Measurements from ENCODE around the gene PPP4R3B.
"Not testable (repeated sequence)": the region's sequence is repeated elsewhere in the genome, so short reads cannot be mapped to it uniquely, and the experiment has no call there.

Gene PPP4R3B

DNA sequence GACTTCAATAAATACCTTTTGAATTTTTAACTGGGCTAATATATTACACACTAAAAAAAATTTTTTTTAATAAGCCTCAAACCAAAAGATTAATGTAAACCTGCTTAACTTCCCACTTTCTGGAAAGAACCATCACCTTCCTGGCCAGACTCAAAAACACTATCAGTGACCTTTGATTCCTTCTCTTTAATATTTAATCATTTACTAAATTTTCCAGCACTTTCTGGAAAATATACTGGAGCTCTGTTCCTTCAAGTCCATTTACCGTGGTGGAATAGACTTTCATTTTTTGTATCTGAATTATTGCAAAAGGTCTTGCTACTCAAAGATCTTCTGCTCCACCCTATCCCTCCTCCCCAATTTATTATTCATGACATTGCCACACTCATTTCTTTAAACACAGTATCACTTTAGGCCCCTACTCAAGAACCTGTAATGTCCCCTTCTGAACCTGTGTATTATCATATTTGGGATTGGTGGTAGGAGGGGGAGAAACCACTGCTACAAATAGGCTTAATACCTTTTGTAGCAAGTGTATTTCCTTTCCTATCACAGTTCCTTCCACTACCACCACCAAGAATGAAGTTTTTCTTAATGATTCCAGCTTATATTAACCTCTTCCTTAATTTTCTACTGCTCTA is 7.4 kb downstream of the PPP4R3B start:
- in situ Hi-C loops (cut with MboI; ENCODE audit: low sequenced_read_pairs), result no loop called here

DNA sequence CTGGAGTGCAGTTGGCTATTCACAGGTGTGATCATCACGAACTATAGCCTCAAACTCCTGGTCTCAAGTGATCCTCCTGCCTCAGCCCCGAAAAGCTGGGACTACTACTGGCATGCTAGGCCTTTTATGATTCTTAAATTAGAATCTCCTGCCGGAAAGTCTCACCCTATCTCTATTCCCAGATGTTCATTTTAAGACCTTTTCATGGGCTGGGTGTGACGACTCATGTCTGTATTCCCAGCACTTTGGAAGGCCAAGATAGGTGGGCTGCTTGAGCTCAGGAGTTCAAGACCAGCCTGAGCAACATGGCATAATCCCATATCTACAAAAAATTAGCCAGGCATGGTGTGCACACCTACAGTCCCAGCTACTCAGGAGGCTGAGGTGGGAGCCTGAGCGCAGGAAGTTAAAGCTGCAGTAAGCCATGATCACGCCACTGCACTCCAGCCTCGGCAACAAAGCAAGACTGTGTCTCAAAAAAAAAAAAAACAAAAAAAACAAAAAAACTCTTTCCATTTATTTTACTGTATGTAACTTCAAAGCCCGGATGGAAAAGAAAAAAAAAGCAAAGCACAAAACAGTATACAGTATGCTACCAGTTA is 8.1 kb downstream of the PPP4R3B start:
- Histone ChIP-seq H3K9me3 (no peaks in the 10 kb centered on the region), H3K4me3 (no peak overlapping the region), H3K27me3 (ENCODE audit: low read depth) (no peaks in the 10 kb centered on the region), H3K36me3 (replicated peaks) (peaks cover 16% of the 10 kb centered on the region), H3K4me1 (no peaks in the 10 kb centered on the region)
- in situ Hi-C loops (cut with MboI; ENCODE audit: low sequenced_read_pairs), result no loop called here
- DNase-seq (ENCODE audit: low spot score in 2 of 2), result no peak

More for the DNA sequence above, 7.4 kb downstream of the PPP4R3B start:
- no peaks in the 10 kb centered on the region; the same call in 1 of the 2 replicates for H3K4me1 ChIP-seq
- no peak overlapping the region for H3K4me3 ChIP-seq
- no peak for DNase-seq (ENCODE audit: low spot score in 2 of 2)
- peaks cover 24% of the 10 kb centered on the region for H3K36me3 ChIP-seq (replicated peaks)
- H3K27me3 ChIP-seq (ENCODE audit: low read depth), result no peaks in the 10 kb centered on the region
- H3K9me3 ChIP-seq, result no peaks in the 10 kb centered on the region

DNA sequence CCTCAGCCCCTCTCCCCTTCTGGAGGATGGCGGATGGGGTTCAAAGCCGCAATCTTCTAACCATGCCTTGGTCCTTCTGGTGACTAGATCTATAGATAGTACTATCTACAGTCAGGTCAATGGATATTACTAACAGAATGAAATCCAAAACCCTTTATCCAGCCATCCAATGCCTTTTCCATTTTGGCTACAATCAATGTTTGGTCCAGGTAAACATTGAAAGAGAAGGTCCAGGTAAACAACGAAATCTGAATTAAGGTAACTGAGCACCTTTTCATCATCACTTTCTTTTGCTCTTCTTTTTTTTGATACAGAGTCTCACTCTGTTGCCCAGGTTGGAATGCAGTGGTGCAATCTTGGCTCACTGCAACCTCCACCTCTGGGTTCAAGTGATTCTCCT is 9.7 kb downstream of the PPP4R3B start:
- no peaks in the 10 kb centered on the region for H3K9me3 ChIP-seq
- H3K4me3 ChIP-seq, result no peak overlapping the region
- in situ Hi-C loops (cut with MboI; ENCODE audit: low sequenced_read_pairs), result no loop called here
- peaks cover 4% of the 10 kb centered on the region for H3K36me3 ChIP-seq (replicated peaks)
- DNase-seq (ENCODE audit: low spot score in 2 of 2), result no peak
- no peaks in the 10 kb centered on the region for H3K27me3 ChIP-seq (ENCODE audit: low read depth)
- H3K4me1 ChIP-seq, result no peaks in the 10 kb centered on the region

DNA sequence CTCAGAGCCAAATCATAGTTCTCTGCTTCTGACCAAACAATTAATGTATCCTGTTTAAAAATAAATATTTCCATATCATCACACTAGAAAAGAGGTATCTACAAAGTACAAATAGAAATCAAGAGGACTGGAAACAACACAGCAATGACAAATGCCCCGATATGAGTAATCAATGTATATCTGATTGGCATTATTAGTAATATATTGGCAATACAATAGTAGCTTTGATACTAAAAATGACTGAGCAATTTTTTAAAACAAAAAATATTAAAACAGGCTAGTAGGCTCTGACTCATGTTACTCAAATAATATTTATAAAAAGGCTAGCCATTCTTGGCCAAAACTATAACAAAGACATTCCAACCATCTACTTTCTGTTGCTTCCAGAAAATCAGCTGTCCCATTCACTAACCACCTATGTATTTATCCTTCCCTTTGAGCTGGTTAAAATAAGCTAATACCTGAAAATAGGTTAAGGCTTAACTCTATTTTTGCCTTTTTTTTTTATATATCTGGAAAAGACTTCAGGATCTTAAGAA is 13.3 kb downstream of the PPP4R3B start:
- no peak for DNase-seq (ENCODE audit: low spot score in 2 of 2)
- H3K4me3 ChIP-seq, result no peak overlapping the region
- H3K27me3 ChIP-seq (ENCODE audit: low read depth), result no peaks in the 10 kb centered on the region
- H3K36me3 ChIP-seq (replicated peaks), result peaks cover 6% of the 10 kb centered on the region
- no peaks in the 10 kb centered on the region for H3K9me3 ChIP-seq
- H3K4me1 ChIP-seq, result no peaks in the 10 kb centered on the region
- in situ Hi-C loops (cut with MboI; ENCODE audit: low sequenced_read_pairs), result no loop called here

DNA sequence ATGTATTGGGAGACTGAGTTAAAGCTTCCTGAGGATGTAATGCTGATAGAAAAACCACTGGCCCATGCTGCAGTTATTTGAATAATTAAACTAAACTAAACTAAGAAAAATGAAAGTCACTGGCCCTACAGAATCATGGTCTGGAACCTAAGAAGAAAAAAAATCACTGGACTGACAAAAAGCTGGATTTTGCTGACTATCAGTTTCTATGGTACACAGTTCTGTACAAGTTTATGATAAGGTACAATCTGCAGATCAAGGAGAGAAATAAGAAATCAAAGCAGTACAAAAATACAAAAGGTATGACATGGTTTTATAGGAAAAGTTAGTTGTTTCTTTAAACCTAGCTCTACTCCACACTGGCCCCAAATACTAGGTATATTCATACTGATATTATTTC is 15.6 kb downstream of the PPP4R3B start:
- H3K36me3 ChIP-seq (replicated peaks), result peaks cover 22% of the 10 kb centered on the region
- no peaks in the 10 kb centered on the region for H3K9me3 ChIP-seq
- DNase-seq (ENCODE audit: low spot score in 2 of 2), result no peak
- in situ Hi-C loops (cut with MboI; ENCODE audit: low sequenced_read_pairs), result no loop called here
- no peaks in the 10 kb centered on the region for H3K27me3 ChIP-seq (ENCODE audit: low read depth)
- H3K4me3 ChIP-seq, result no peak overlapping the region
- no peaks in the 10 kb centered on the region for H3K4me1 ChIP-seq

DNA sequence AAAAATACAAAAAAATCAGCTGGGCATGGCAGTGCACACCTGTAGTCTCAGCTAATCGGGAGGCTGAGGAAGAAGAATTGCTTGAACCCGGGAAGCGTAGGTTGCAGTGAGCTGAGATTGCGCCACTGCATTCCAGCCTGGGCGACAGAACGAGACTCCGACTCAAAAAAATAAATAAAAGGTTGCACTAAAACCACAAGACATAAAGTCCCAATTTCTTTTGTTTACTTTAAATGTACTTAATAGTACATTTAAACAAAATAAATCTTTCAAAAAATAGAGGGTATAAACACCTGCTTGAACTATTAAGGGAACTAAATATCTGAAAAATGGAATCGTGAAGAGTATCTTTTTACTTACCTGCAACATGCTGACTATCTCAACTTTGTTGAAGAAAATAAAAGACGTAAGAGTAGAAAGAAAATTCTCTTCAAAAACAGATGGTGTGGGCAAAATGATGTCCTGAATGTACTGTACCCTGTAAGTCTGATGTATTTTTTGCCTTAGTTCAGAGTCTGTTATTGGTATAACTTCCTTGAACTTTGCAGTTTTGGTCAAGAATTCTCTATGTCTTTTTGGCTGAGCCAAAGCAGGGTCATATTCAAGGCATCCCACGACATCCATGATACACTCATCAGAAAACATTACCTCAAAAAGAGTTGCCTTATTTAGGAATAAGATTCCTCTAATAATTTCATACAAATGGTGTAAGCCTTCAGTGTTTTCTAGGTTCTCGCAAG is 19.2 kb downstream of the PPP4R3B start:
- no peak for DNase-seq (ENCODE audit: low spot score in 2 of 2)
- Histone ChIP-seq H3K9me3 (no peaks in the 10 kb centered on the region), H3K27me3 (ENCODE audit: low read depth) (no peaks in the 10 kb centered on the region), H3K36me3 (replicated peaks) (peaks cover 29% of the 10 kb centered on the region), H3K4me1 (no peaks in the 10 kb centered on the region), H3K4me3 (no peak overlapping the region)
- in situ Hi-C loops (cut with MboI; ENCODE audit: low sequenced_read_pairs), result no loop called here

DNA sequence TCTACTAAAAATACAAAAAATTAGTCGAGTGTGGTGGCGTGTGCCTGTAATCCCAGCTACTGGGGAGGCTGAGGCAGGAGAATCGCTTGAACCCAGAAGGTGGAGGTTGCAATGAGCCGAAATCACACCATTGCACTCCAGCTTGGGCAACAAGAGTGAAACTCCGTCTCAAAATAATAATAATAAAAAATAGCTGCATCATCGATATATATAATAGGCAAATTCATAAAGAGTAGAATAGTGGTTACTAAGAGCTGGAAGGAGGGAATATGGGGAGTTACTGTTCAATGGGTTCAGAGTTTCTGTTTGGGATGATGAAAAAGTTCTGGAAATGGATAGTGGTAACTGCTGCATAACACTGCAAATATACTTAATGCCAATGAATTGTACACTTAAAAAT is 20.6 kb downstream of the PPP4R3B start:
- in situ Hi-C loops (cut with MboI; ENCODE audit: low sequenced_read_pairs); DNase-seq (ENCODE audit: low spot score in 2 of 2); H3K27me3 ChIP-seq (ENCODE audit: low read depth); H3K4me3 ChIP-seq; H3K9me3 ChIP-seq; H3K4me1 ChIP-seq: not testable (repeated sequence)
- peaks cover 24% of the 10 kb centered on the region for H3K36me3 ChIP-seq (replicated peaks)

DNA sequence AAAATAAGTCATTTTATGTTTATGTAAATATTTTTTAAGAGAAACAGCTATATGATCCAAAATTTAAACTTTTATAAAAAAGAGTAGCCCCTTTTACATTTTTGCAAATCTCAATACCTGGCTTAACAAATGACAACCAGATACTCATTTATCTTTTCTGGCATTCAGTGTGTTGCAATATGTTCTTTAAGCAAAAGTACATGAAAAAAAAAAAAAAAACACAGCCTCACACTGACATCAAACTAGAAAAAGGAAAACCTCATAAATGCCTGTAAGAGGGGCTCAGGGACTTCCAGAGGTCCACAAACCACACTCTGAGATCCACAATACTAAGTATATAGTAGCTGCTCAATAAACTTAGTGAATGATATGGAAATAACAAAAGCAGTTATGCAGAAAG is 21.9 kb downstream of the PPP4R3B start:
- peaks cover 24% of the 10 kb centered on the region for H3K36me3 ChIP-seq (replicated peaks)
- DNase-seq (ENCODE audit: low spot score in 2 of 2), result no peak

DNA sequence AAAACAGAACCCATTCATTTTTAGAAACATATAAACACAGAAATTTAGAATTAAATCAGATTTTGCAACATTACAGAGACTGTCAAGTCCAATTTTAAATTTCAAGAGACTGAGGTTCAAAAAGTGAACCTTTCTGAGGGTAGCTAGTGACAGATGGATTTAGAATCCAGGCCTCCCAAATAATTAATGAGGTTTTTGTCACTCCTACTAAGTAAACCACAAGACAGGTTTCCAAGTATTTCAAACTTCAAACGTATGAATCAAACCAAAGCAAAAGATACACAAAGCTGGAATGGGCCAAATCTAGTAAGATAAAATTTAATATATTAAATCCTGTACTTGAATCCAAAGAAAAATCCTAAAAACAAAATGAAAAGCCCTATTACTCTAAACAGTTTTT is 25.3 kb downstream of the PPP4R3B start:
- Histone ChIP-seq H3K36me3 (replicated peaks) (peaks cover 10% of the 10 kb centered on the region), H3K9me3 (no peaks in the 10 kb centered on the region)
- in situ Hi-C loops (cut with MboI; ENCODE audit: low sequenced_read_pairs), result no loop called here

More for the DNA sequence above, 21.9 kb downstream of the PPP4R3B start:
- in situ Hi-C loops (cut with MboI; ENCODE audit: low sequenced_read_pairs), result no loop called here
- no peaks in the 10 kb centered on the region for H3K4me1 ChIP-seq
- H3K4me3 ChIP-seq, result no peak overlapping the region
- no peaks in the 10 kb centered on the region for H3K27me3 ChIP-seq (ENCODE audit: low read depth)
- H3K9me3 ChIP-seq, result no peaks in the 10 kb centered on the region

DNA sequence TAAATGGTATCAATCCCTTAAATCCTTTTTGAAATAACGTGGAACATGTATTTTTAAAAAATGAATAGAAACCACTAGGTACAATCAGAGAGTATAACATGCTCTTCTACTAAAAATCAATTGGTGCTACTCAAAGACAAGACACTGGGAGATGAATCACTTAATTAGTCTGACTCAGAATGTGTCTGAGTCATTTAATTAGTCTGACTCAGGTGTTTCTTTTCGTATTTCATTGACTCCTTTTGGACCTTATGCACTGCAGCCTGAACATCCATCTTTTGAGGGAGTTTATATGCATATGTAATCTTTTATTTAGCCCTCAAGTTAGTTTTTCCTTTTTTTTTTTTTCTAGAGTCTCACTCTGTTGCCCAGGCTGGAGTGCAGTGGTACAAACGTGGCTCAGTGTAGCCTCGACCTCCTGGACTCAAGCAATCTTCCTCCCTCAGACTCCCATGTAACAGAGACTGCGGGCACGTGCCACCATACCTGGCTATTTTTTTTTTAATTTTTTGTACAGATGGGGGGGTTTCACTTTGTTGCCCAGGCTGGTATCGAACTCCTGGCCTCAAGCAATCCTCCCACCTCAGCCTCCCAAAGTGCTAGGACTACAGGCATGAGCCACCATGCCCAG is 26.5 kb downstream of the PPP4R3B start:
- no peak for DNase-seq (ENCODE audit: low spot score in 2 of 2)
- Histone ChIP-seq H3K36me3 (replicated peaks) (peaks cover 4% of the 10 kb centered on the region), H3K4me3 (no peak overlapping the region), H3K27me3 (ENCODE audit: low read depth) (no peaks in the 10 kb centered on the region), H3K4me1 (peaks cover 2% of the 10 kb centered on the region; the same call in 1 of the 2 replicates), H3K9me3 (no peaks in the 10 kb centered on the region)
- in situ Hi-C loops (cut with MboI; ENCODE audit: low sequenced_read_pairs), result no loop called here

More for the DNA sequence above, 25.3 kb downstream of the PPP4R3B start:
- peaks cover 2% of the 10 kb centered on the region; the same call in 1 of the 2 replicates for H3K4me1 ChIP-seq
- no peak for DNase-seq (ENCODE audit: low spot score in 2 of 2)
- H3K27me3 ChIP-seq (ENCODE audit: low read depth), result no peaks in the 10 kb centered on the region
- H3K4me3 ChIP-seq, result no peak overlapping the region

DNA sequence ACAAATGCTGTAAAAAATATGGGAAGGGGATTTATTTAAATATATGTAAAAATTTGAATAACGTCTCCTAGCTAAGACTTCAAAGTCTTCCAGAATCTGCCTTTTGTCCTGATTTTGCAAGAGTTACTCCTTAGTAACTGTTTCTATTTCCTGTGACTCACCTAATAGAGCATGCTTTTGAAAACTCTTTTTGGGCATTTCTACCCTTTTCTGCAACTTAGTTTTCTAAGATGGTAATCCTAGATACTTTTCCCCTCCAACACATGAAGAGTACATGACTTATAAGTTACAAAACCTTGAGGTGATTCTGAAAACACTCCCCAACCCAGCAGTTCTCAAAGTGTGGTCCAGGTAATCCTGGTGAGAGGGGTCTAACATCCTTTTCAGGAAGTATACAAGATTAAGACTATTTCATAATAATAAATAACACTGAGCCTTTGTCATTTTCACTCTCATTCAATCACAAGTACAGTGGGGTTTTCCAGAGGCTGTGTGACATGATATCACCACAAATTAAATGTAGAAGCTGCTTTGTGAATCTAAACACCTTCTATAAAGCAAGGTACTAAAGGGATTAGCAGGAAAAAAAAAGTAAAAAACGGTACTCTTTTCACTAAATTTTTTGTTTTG is 31.9 kb downstream of the PPP4R3B start:
- no peak for DNase-seq (ENCODE audit: low spot score in 2 of 2)
- H3K4me1 ChIP-seq, result peaks cover 2% of the 10 kb centered on the region; the same call in 1 of the 2 replicates
- no peak overlapping the region for H3K4me3 ChIP-seq
- peaks cover 11% of the 10 kb centered on the region; the same call in 1 of the 2 replicates for H3K36me3 ChIP-seq (replicated peaks)
- no peaks in the 10 kb centered on the region for H3K27me3 ChIP-seq (ENCODE audit: low read depth)
- H3K9me3 ChIP-seq, result no peaks in the 10 kb centered on the region
- in situ Hi-C loops (cut with MboI; ENCODE audit: low sequenced_read_pairs), result no loop called here

DNA sequence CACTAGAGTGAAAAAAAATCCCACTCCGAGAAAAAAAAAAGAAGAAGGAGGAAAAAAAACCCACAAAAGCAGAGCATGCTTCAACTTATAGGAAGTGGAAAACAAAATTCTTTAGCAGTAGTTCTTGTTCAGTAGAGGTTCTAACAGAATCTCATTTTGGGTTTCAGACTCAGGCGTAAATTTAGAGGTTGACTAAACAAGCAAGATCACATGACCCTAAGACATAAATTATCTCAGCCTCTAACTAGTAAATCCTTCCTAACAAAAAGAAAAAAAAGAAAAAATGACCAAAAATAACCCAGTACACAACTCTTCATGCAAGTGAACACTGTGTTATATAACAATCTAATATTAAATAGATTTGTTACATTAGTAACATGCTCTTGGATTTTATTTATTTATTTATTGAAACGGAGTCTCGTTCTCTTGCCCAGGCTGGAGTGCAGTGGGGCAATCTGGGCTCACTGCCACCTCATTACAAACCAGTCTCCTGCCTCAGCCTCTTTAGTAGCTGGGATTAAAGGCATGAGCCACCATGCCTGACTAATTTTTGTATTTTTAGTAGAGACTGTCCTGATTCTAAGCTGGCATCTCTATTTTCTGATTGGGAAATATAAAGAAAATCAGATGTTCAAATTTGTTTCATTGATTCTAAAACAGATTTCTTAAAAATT is 35.4 kb downstream of the PPP4R3B start:
- no peaks in the 10 kb centered on the region for H3K4me1 ChIP-seq
- H3K27me3 ChIP-seq (ENCODE audit: low read depth), result no peaks in the 10 kb centered on the region
- H3K36me3 ChIP-seq (replicated peaks), result peaks cover 21% of the 10 kb centered on the region
- no peaks in the 10 kb centered on the region for H3K9me3 ChIP-seq
- no peak for DNase-seq (ENCODE audit: low spot score in 2 of 2)
- no peak overlapping the region for H3K4me3 ChIP-seq
- in situ Hi-C loops (cut with MboI; ENCODE audit: low sequenced_read_pairs), result no loop called here

DNA sequence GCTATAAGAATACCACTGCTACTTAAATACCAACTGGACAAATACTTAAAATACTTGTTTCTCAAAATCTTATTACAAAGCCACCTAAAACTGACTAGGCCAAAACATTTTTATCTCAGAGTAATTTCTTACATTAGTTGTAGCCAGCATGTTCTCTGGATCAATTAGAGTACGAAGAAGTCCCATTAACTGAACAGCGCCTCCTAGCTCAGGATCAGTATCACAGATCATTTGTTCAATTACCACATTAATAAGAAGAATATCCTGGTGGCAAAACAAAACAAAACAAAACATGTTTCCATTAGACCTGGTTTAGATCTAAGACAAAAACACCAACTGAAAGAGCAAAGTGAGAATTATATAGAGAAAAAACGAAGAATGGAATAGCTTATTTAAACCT is 36.0 kb downstream of the PPP4R3B start:
- no peak overlapping the region for H3K4me3 ChIP-seq
- H3K36me3 ChIP-seq (replicated peaks), result peaks cover 17% of the 10 kb centered on the region
- H3K4me1 ChIP-seq, result no peaks in the 10 kb centered on the region
- in situ Hi-C loops (cut with MboI; ENCODE audit: low sequenced_read_pairs), result no loop called here
- peak in 1 of 2 experiments; percentile 34 for DNase-seq (ENCODE audit: low spot score in 2 of 2)
- H3K27me3 ChIP-seq (ENCODE audit: low read depth), result no peaks in the 10 kb centered on the region
- H3K9me3 ChIP-seq, result no peaks in the 10 kb centered on the region
